H1 (cell line): ENCODE measurements around the gene CDC42SE2. TPM values are rescaled to one million over a fixed set of nuclear protein-coding genes. Genes with fewer than 3 reads are reported as not detected.

ENCODE experiments used
- CTCF ChIA-PET: fragments of 300-600 bp; sonication (Branson Sonifier 250); formaldehyde crosslinking; loops from one replicate; lab custom pipeline; 2021; ENCODE audit not compliant: partially characterized antibody; lab: Charles Lee
- POLR2A ChIA-PET: fragments of 300-600 bp; sonication (Branson Sonifier 250); formaldehyde crosslinking; loops from one replicate; lab custom pipeline; 2021; ENCODE audit warnings: inconsistent platforms; ENCODE audit not compliant: partially characterized antibody; lab: Charles Lee
- DNase-seq, 2 experiments: peaks; one replicate each; pipeline versions ENCODE4 v3.0.0 to v3.0.0-alpha.2; 2010 to 2022; ENCODE audit warnings: low spot score in 2 of 2, low read depth in 1 of 2, mixed read lengths in 1 of 2
- FAIRE-seq: peaks from 2 replicates; lab custom pipeline; 2011; peaks lifted over from hg19 to GRCh38; lab: Jason Lieb, UNC
- H2AFZ ChIP-seq: 2 replicates; pipeline ENCODE4 v1.8.1; 2012; ENCODE audit warnings: low read length, inconsistent platforms
- H2AK5ac ChIP-seq: 2 replicates; pipeline ENCODE4 v1.6.1; 2013; ENCODE audit warnings: low read depth, low read length
- H2BK120ac ChIP-seq: replicated peaks from 2 replicates; pipeline ENCODE3; 2013; ENCODE audit warnings: low read depth, low read length, inconsistent platforms
- H2BK12ac ChIP-seq: 2 replicates; pipeline ENCODE4 v1.6.1; 2013; ENCODE audit warnings: low read depth, low read length
- H2BK15ac ChIP-seq: 2 replicates; pipeline ENCODE4 v1.6.1; 2013; ENCODE audit warnings: low read length
- H2BK20ac ChIP-seq: 2 replicates; pipeline ENCODE4 v1.6.1; 2013; ENCODE audit warnings: low read length
- H2BK5ac ChIP-seq: 2 replicates; pipeline ENCODE4 v1.6.1; 2013; ENCODE audit warnings: low read depth, low read length
- H3K14ac ChIP-seq: 2 replicates; pipeline ENCODE4 v1.6.1; 2013; ENCODE audit warnings: inconsistent platforms; ENCODE audit not compliant: insufficient read length
- H3K18ac ChIP-seq: 2 replicates; pipeline ENCODE4 v1.6.1; 2013; ENCODE audit warnings: low read length; ENCODE audit errors: extremely low read depth
- H3K23ac ChIP-seq: 2 replicates; pipeline ENCODE4 v1.6.1; 2013; ENCODE audit warnings: inconsistent platforms; ENCODE audit not compliant: insufficient read length
- H3K23me2 ChIP-seq: 2 replicates; pipeline ENCODE4 v1.6.1; 2013; ENCODE audit warnings: low read depth, low read length
- H3K27ac ChIP-seq: 2 replicates; pipeline ENCODE4 v1.6.1; 2011; ENCODE audit warnings: low read depth, low read length, inconsistent platforms
- H3K27me3 ChIP-seq, 4 experiments: replicated peaks in 1 of 4; 1 replicate in 1 of 4; 2 replicates in 3 of 4; pipeline versions ENCODE4 v1.6.1 to v1.8.1; 2011 to 2013; ENCODE audit warnings: low read length in 3 of 4, mild to moderate bottlenecking in 3 of 4, inconsistent platforms in 2 of 4, mixed read lengths in 2 of 4, moderate library complexity in 1 of 4; ENCODE audit not compliant: control insufficient read depth in 3 of 4, insufficient read depth in 3 of 4; ENCODE audit errors: extremely low read depth in 1 of 4
- H3K36me3 ChIP-seq, 4 experiments: 2 replicates each; pipeline versions ENCODE4 v1.6.1 to v1.8.1; 2011 to 2013; ENCODE audit warnings: mild to moderate bottlenecking in 4 of 4, low read length in 3 of 4, moderate library complexity in 2 of 4, control low read depth in 1 of 4, inconsistent platforms in 1 of 4; ENCODE audit not compliant: insufficient read depth in 4 of 4, control insufficient read depth in 2 of 4
- H3K4ac ChIP-seq: replicated peaks from 2 replicates; pipeline ENCODE3; 2013; ENCODE audit warnings: low read length, low read depth, mixed read lengths, inconsistent platforms; ENCODE audit not compliant: insufficient read length
- H3K4me1 ChIP-seq, 4 experiments: replicated peaks in 1 of 4; 1 replicate in 1 of 4; 2 replicates in 3 of 4; pipeline versions ENCODE4 v1.6.1 to v1.8.1; 2011 to 2013; ENCODE audit warnings: low read length in 3 of 4, inconsistent platforms in 2 of 4, mixed read lengths in 1 of 4; ENCODE audit not compliant: insufficient read depth in 4 of 4, control insufficient read depth in 3 of 4
- H3K4me2 ChIP-seq, 2 experiments: 2 replicates each; pipeline versions ENCODE4 v1.6.1 to v1.8.1; 2011 to 2013; ENCODE audit warnings: low read depth in 2 of 2, low read length in 2 of 2, control low read depth in 1 of 2, inconsistent platforms in 1 of 2, mild to moderate bottlenecking in 1 of 2; ENCODE audit not compliant: insufficient read depth in 1 of 2
- H3K4me3 ChIP-seq, 4 experiments: fragments of 200-600, 300-600 bp in 1 of 4; sonication (generic), shearing (Covaris generic), sonication (Bioruptor Twin) in 1 of 4; 2 replicates each; pipeline versions ENCODE4 v1.5.1 to v1.8.1; 2011 to 2016; ENCODE audit warnings: low read length in 4 of 4, low read depth in 3 of 4, control low read depth in 2 of 4, inconsistent platforms in 2 of 4, mild to moderate bottlenecking in 2 of 4, mixed read lengths in 1 of 4, moderate library complexity in 1 of 4; ENCODE audit not compliant: insufficient read depth in 2 of 4; ENCODE audit errors: extremely low read depth in 1 of 4
- H3K56ac ChIP-seq: replicated peaks from 2 replicates; pipeline ENCODE3; 2013; ENCODE audit warnings: low read depth, mild to moderate bottlenecking, mixed read lengths, low read length, inconsistent platforms; ENCODE audit not compliant: insufficient read length
- H3K79me1 ChIP-seq: 2 replicates; pipeline ENCODE4 v1.6.1; 2013; ENCODE audit warnings: low read depth, low read length, control low read depth
- H3K79me2 ChIP-seq, 2 experiments: 2 replicates each; pipeline versions ENCODE4 v1.6.1 to v1.8.1; 2012 to 2013; ENCODE audit warnings: low read length in 2 of 2, mild to moderate bottlenecking in 2 of 2, inconsistent platforms in 1 of 2; ENCODE audit not compliant: insufficient read depth in 2 of 2, control insufficient read depth in 1 of 2
- H3K9ac ChIP-seq, 4 experiments: replicated peaks in 1 of 4; 1 replicate in 1 of 4; 2 replicates in 3 of 4; pipeline versions ENCODE4 v1.6.1 to v1.8.1; 2011 to 2013; ENCODE audit warnings: low read depth in 3 of 4, low read length in 3 of 4, control low read depth in 2 of 4, mild to moderate bottlenecking in 2 of 4, moderate library complexity in 2 of 4, inconsistent platforms in 1 of 4; ENCODE audit errors: extremely low read depth in 1 of 4
- H3K9me3 ChIP-seq, 2 experiments: 2 replicates each; pipeline versions ENCODE4 v1.6.1 to v1.8.1; 2012 to 2013; ENCODE audit warnings: mild to moderate bottlenecking in 2 of 2, moderate library complexity in 2 of 2, control low read depth in 1 of 2, inconsistent platforms in 1 of 2, low read depth in 1 of 2, low read length in 1 of 2, mixed read lengths in 1 of 2; ENCODE audit not compliant: insufficient read depth in 2 of 2
- H4K20me1 ChIP-seq, 2 experiments: replicated peaks in 1 of 2; 2 replicates each; pipeline versions ENCODE3 to v1.8.1; 2011 to 2013; ENCODE audit warnings: inconsistent platforms in 2 of 2, low read length in 2 of 2, mild to moderate bottlenecking in 1 of 2; ENCODE audit not compliant: insufficient read depth in 2 of 2, control insufficient read depth in 1 of 2
- H4K5ac ChIP-seq: 2 replicates; pipeline ENCODE4 v1.6.1; 2013; ENCODE audit warnings: low read length, low read depth, mixed read lengths, inconsistent platforms; ENCODE audit not compliant: insufficient read length
- H4K8ac ChIP-seq: 2 replicates; pipeline ENCODE4 v1.8.0; 2013; ENCODE audit warnings: mild to moderate bottlenecking, moderate library complexity, low read length, inconsistent platforms; ENCODE audit not compliant: insufficient read depth; ENCODE audit errors: extremely low read depth
- H4K91ac ChIP-seq: replicated peaks from 2 replicates; pipeline ENCODE3; 2013; ENCODE audit warnings: low read length, mixed read lengths, inconsistent platforms; ENCODE audit not compliant: insufficient read length
- ASH2L ChIP-seq: fragments of 200-600, 300-600 bp; sonication (generic); IDR thresholded peaks from one replicate; pipeline ENCODE4 v1.7.1; 2017; ENCODE audit warnings: low read length
- ATF3 ChIP-seq: IDR thresholded peaks from 2 replicates; pipeline ENCODE4 v1.6.1; 2011; ENCODE audit warnings: low read depth, mild to moderate bottlenecking, low read length; ENCODE audit not compliant: insufficient read depth
- BRCA1 ChIP-seq: IDR thresholded peaks from 2 replicates; pipeline ENCODE4 v1.6.1; 2012; ENCODE audit warnings: low read depth, low read length, improper control_type of control experiment
- CHD2 ChIP-seq: IDR thresholded peaks from 2 replicates; pipeline ENCODE4 v1.6.1; 2012; ENCODE audit warnings: low read length, improper control_type of control experiment
- E2F6 ChIP-seq: IDR thresholded peaks from 2 replicates; pipeline ENCODE4 v1.6.1; 2012; ENCODE audit warnings: inconsistent platforms
- KDM4A ChIP-seq: IDR thresholded peaks from one replicate; pipeline ENCODE4 v1.7.1; 2012; ENCODE audit warnings: low read depth, mild to moderate bottlenecking, moderate library complexity, low read length, inconsistent platforms; ENCODE audit not compliant: severe bottlenecking
- MAFK ChIP-seq: IDR thresholded peaks from 2 replicates; pipeline ENCODE4 v1.6.1; 2012; ENCODE audit warnings: low read depth, mild to moderate bottlenecking, improper control_type of control experiment, low read length
- PHF8 ChIP-seq: fragments of 200-600 bp; sonication (generic); conservative IDR thresholded peaks from 2 replicates; pipeline ENCODE4 v1.7.1; 2012; ENCODE audit warnings: low read depth, mild to moderate bottlenecking, inconsistent platforms, low read length, moderate library complexity
- POU5F1 ChIP-seq: IDR thresholded peaks from 2 replicates; pipeline ENCODE4 v1.6.1; 2011; ENCODE audit warnings: low read depth, mild to moderate bottlenecking, low read length, moderate library complexity
- SIX5 ChIP-seq: IDR thresholded peaks from 2 replicates; pipeline ENCODE4 v1.6.1; 2011; ENCODE audit warnings: mild to moderate bottlenecking, low read depth, low read length
- TEAD4 ChIP-seq: IDR thresholded peaks from 2 replicates; pipeline ENCODE4 v1.6.1; 2012; ENCODE audit warnings: low read depth, low read length, inconsistent platforms, mixed read lengths
- WGBS, 2 experiments: shearing (Covaris generic) in 1 of 2; methylation state at CpG; one replicate each; pipeline versions ENCODE4 v1.1.6 to v1.1.7; 2013 to 2015; ENCODE audit warnings: low lambda C conversion rate in 2 of 2, mixed read lengths in 2 of 2, inconsistent platforms in 1 of 2, low coverage in 1 of 2, missing lambda C conversion rate in 1 of 2; ENCODE audit not compliant: insufficient replicate concordance in 2 of 2, insufficient coverage in 1 of 2, insufficient read length in 1 of 2; ENCODE audit errors: extremely low coverage in 1 of 2, missing lambda C conversion rate in 1 of 2; 5-methylcytosine and 5-hydroxymethylcytosine counted together
- polyA plus RNA-seq, 7 experiments: library from polyadenylated mRNA; depleted of rRNA in 3 of 7; stranded (reverse) in 5 of 7; unstranded in 2 of 7; fragments of >200 nt in 5 of 7; fragments of 200-250 nt in 2 of 7; gene quantifications; 1 replicate in 5 of 7; 2 replicates in 1 of 7; 4 replicates in 1 of 7; pipeline versions ENCODE4 v1.2.1 to v1.2.3, GENCODE V29; 2011 to 2013; ENCODE audit warnings: missing spikeins in 2 of 7, mixed read lengths in 2 of 7
- total RNA-seq: library from RNA; stranded (reverse); fragmentation: NEBNext Ultra II Directional; extraction: Animal tissue kit (Norgen Biotek cat#: 25700); gene quantifications from 2 replicates; pipeline ENCODE4 v1.2.1, GENCODE V29; 2021

Gene CDC42SE2
- total and polyA plus RNA-seq, 2 of the 8 experiments (the other 6 are each of a cell fraction or from before 2014, with no cell fraction given), result 16.7 to 30.8 TPM

GRCh38 chr5:131367219-131367860 is 103.5 kb downstream of the CDC42SE2 start:
- Histone ChIP-seq H3K9me3 (no peaks in the 10 kb centered on the region), H3K18ac (no peak overlapping the region), H4K5ac (no peak overlapping the region), H3K4me3 (no peak overlapping the region), H3K56ac (no peak overlapping the region), H2BK15ac (no peak overlapping the region), H3K79me1 (peaks cover 3% of the 10 kb centered on the region), H3K36me3 (no peaks in the 10 kb centered on the region), H2BK20ac (no peak overlapping the region), H2AK5ac (no peak overlapping the region), H2BK5ac (no peak overlapping the region), H3K23ac (no peak overlapping the region), H2BK12ac (no peak overlapping the region), H4K91ac (no peak overlapping the region), H3K27me3 (no peaks in the 10 kb centered on the region), H3K4ac (no peak overlapping the region), H3K23me2 (no peaks in the 10 kb centered on the region), H3K79me2 (peaks cover 0 to 4% of the 10 kb centered on the region in 2 experiments; a peak in 2 of 4 replicates), H2BK120ac (no peak overlapping the region), H3K4me2 (no peak overlapping the region), H4K20me1 (no peaks in the 10 kb centered on the region), H3K14ac (no peak overlapping the region), H3K27ac (no peak overlapping the region), H3K9ac (no peak overlapping the region), H4K8ac (no peak overlapping the region), H2AFZ (no peak overlapping the region), H3K4me1 (no peaks in the 10 kb centered on the region)
- WGBS, 2 experiments, result 95% methylated on average over 4 of the region's 4 CpGs; no CpG with 5 or more reads in 1 of the 2 experiments
- ChIA-PET CTCF (interaction anchor here (0.9 kb wide), 1 partner anchor 15 kb away, joined by 3 read pairs; no protein-coding TSS in a partner anchor), POLR2A (interaction anchor here (1.0 kb wide), 1 partner anchor 11 kb away, joined by 3 read pairs; no protein-coding TSS in a partner anchor)
- no peak for FAIRE-seq
- TF ChIP-seq CHD2 (no peak), MAFK (no peak), KDM4A (no peak), PHF8 (no peak), SIX5 (no peak), E2F6 (no peak), BRCA1 (no peak), POU5F1 (no peak), ASH2L (no peak), ATF3 (no peak), TEAD4 (no peak)
- no peak for DNase-seq
